SK-N-SH treated with all-trans-retinoic acid at 6 μM for 48 hours (cell line): ENCODE measurements around the gene PWWP2B.

ENCODE experiments used
- ATAC-seq: fragments of 200-7000 bp; cut with Tn5 transposase; 3 replicates; pipeline ENCODE4 v1.9.1; 2020; ENCODE audit warnings: mild to moderate bottlenecking, moderate library complexity
- ARNTL ChIP-seq: fragments of 450-650 bp; formaldehyde crosslinking; IDR thresholded peaks from 2 replicates; pipeline ENCODE4 v1.5.0; 2020; ENCODE audit warnings: low read depth, mild to moderate bottlenecking, moderate library complexity, borderline replicate concordance
- BACH2 ChIP-seq: fragments of 250-450 bp; sonication (Bioruptor Pico); IDR thresholded peaks from 2 replicates; pipeline ENCODE4 v1.9.0; 2021; ENCODE audit warnings: mild to moderate bottlenecking, borderline replicate concordance
- CREB5 ChIP-seq: fragments of 250-450 bp; sonication (Bioruptor Pico); IDR thresholded peaks from 2 replicates; pipeline ENCODE4 v1.5.1; 2020; ENCODE audit warnings: low read depth, mild to moderate bottlenecking, moderate library complexity
- CSDC2 ChIP-seq: fragments of 250-450 bp; sonication (Bioruptor Pico); IDR thresholded peaks from 2 replicates; pipeline ENCODE4 v1.5.0; 2020; ENCODE audit warnings: mild to moderate bottlenecking, moderate library complexity
- ESRRG ChIP-seq: fragments of 250-450 bp; sonication (Bioruptor Pico); IDR thresholded peaks from 2 replicates; pipeline ENCODE4 v1.6.1; 2021; ENCODE audit warnings: mild to moderate bottlenecking
- GLIS3 ChIP-seq: fragments of 250-450 bp; sonication (Bioruptor Pico); IDR thresholded peaks from 2 replicates; pipeline ENCODE4 v1.5.0; 2020; ENCODE audit warnings: mild to moderate bottlenecking, moderate library complexity
- ISL1 ChIP-seq: fragments of 250-450 bp; sonication (Bioruptor Pico); IDR thresholded peaks from 2 replicates; pipeline ENCODE4 v2.1.2; 2022; ENCODE audit warnings: mild to moderate bottlenecking, moderate library complexity
- PPARA ChIP-seq: fragments of 250-450 bp; sonication (Bioruptor Pico); IDR thresholded peaks from 2 replicates; pipeline ENCODE4 v1.5.0; 2020; ENCODE audit warnings: mild to moderate bottlenecking, borderline replicate concordance
- RARB ChIP-seq: fragments of 250-450 bp; sonication (Bioruptor Pico); IDR thresholded peaks from 2 replicates; pipeline ENCODE4 v1.8.0; 2021; ENCODE audit warnings: mild to moderate bottlenecking, moderate library complexity
- SNAI2 ChIP-seq: fragments of 250-450 bp; sonication (Bioruptor Pico); IDR thresholded peaks from 2 replicates; pipeline ENCODE4 v1.5.0; 2020; ENCODE audit warnings: mild to moderate bottlenecking, moderate library complexity
- TCF4 ChIP-seq: fragments of 250-450 bp; sonication (Bioruptor Pico); IDR thresholded peaks from 2 replicates; pipeline ENCODE4 v1.8.0; 2021; ENCODE audit warnings: mild to moderate bottlenecking, moderate library complexity, borderline replicate concordance
- TOX ChIP-seq: fragments of 250-450 bp; sonication (Bioruptor Pico); IDR thresholded peaks from 2 replicates; pipeline ENCODE4 v1.8.0; 2021; ENCODE audit warnings: mild to moderate bottlenecking, moderate library complexity, borderline replicate concordance
- ZC3H10 ChIP-seq: fragments of 250-450 bp; sonication (Bioruptor Pico); IDR thresholded peaks from 2 replicates; pipeline ENCODE4 v1.5.1; 2021; ENCODE audit warnings: mild to moderate bottlenecking, moderate library complexity
- ZFP3 ChIP-seq: fragments of 250-450 bp; sonication (Bioruptor Pico); IDR thresholded peaks from 2 replicates; pipeline ENCODE4 v1.5.0; 2020; ENCODE audit warnings: mild to moderate bottlenecking, moderate library complexity
- ZFP30 ChIP-seq: fragments of 450-650 bp; formaldehyde crosslinking; IDR thresholded peaks from 2 replicates; pipeline ENCODE4 v1.5.0; 2022; ENCODE audit warnings: mild to moderate bottlenecking, moderate library complexity
- ZNF565 ChIP-seq: fragments of 450-650 bp; formaldehyde crosslinking; conservative IDR thresholded peaks from 2 replicates; pipeline ENCODE4 v1.5.0; 2020; ENCODE audit warnings: low read depth, mild to moderate bottlenecking, moderate library complexity
- ZNF70 ChIP-seq: fragments of 450-650 bp; formaldehyde crosslinking; IDR thresholded peaks from 2 replicates; pipeline ENCODE4 v1.5.0; 2020; ENCODE audit warnings: mild to moderate bottlenecking, moderate library complexity
- ZNF8 ChIP-seq: fragments of 450-650 bp; formaldehyde crosslinking; IDR thresholded peaks from 2 replicates; pipeline ENCODE4 v1.5.0; 2020; ENCODE audit warnings: mild to moderate bottlenecking, moderate library complexity
- TF ChIP-seq, protein P1 (sequence below): fragments of 250-450 bp; sonication (Bioruptor Pico); IDR thresholded peaks from 2 replicates; pipeline ENCODE4 v1.8.0; 2020; ENCODE audit warnings: mild to moderate bottlenecking, moderate library complexity, borderline replicate concordance
- TF ChIP-seq, protein P2 (sequence below): fragments of 250-450 bp; sonication (Bioruptor Pico); IDR thresholded peaks from 2 replicates; pipeline ENCODE4 v1.8.0; 2021; ENCODE audit warnings: low read depth, mild to moderate bottlenecking, moderate library complexity, borderline replicate concordance
- TF ChIP-seq, protein P3 (sequence below): fragments of 250-450 bp; sonication (Bioruptor Pico); IDR thresholded peaks from 2 replicates; pipeline ENCODE4 v1.5.1; 2021; ENCODE audit warnings: mild to moderate bottlenecking, moderate library complexity
- TF ChIP-seq, protein P4 (sequence below): fragments of 250-450 bp; sonication (Bioruptor Pico); IDR thresholded peaks from 2 replicates; pipeline ENCODE4 v1.5.0; 2020; ENCODE audit warnings: mild to moderate bottlenecking, moderate library complexity

Gene PWWP2B

DNA sequence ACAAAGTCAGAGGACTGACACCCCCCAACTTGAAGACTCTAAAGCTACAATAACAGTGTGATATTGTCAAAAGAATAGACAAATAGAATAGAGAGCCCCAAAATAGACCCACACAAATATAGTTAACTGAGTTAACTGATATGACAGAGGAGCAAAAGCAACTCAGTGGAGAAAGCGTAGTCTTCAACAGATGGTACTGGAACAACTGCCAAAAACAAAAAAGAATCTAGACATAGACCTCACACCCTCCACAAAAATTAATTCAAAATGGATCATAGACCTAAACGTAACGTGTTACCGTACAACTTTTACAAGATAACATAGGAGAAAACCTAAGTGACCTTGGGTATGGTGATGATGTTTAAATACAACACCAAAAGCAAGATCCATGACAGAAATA, 28.6 kb upstream of the PWWP2B start:
- TF ChIP-seq, protein P1, sequence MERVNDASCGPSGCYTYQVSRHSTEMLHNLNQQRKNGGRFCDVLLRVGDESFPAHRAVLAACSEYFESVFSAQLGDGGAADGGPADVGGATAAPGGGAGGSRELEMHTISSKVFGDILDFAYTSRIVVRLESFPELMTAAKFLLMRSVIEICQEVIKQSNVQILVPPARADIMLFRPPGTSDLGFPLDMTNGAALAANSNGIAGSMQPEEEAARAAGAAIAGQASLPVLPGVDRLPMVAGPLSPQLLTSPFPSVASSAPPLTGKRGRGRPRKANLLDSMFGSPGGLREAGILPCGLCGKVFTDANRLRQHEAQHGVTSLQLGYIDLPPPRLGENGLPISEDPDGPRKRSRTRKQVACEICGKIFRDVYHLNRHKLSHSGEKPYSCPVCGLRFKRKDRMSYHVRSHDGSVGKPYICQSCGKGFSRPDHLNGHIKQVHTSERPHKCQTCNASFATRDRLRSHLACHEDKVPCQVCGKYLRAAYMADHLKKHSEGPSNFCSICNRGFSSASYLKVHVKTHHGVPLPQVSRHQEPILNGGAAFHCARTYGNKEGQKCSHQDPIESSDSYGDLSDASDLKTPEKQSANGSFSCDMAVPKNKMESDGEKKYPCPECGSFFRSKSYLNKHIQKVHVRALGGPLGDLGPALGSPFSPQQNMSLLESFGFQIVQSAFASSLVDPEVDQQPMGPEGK (CRISPR knock-in tag): no peak
- TF ChIP-seq, protein P2, sequence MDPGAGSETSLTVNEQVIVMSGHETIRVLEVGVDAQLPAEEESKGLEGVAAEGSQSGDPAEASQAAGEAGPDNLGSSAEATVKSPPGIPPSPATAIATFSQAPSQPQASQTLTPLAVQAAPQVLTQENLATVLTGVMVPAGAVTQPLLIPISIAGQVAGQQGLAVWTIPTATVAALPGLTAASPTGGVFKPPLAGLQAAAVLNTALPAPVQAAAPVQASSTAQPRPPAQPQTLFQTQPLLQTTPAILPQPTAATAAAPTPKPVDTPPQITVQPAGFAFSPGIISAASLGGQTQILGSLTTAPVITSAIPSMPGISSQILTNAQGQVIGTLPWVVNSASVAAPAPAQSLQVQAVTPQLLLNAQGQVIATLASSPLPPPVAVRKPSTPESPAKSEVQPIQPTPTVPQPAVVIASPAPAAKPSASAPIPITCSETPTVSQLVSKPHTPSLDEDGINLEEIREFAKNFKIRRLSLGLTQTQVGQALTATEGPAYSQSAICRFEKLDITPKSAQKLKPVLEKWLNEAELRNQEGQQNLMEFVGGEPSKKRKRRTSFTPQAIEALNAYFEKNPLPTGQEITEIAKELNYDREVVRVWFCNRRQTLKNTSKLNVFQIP (CRISPR knock-in tag): no peak
- TF ChIP-seq ZNF565 (CRISPR knock-in tag) (no peak), ISL1 (no peak), GLIS3 (CRISPR knock-in tag) (no peak), ZC3H10 (CRISPR knock-in tag) (no peak), BACH2 (CRISPR knock-in tag) (no peak), CREB5 (CRISPR knock-in tag) (no peak), RARB (CRISPR knock-in tag) (no peak), SNAI2 (no peak), ZNF70 (no peak), ZNF8 (CRISPR knock-in tag) (no peak), ZFP3 (CRISPR knock-in tag) (no peak), ZFP30 (no peak), PPARA (CRISPR knock-in tag) (no peak), ARNTL (CRISPR knock-in tag) (no peak), TCF4 (CRISPR knock-in tag) (no peak)
- TF ChIP-seq, protein P3, sequence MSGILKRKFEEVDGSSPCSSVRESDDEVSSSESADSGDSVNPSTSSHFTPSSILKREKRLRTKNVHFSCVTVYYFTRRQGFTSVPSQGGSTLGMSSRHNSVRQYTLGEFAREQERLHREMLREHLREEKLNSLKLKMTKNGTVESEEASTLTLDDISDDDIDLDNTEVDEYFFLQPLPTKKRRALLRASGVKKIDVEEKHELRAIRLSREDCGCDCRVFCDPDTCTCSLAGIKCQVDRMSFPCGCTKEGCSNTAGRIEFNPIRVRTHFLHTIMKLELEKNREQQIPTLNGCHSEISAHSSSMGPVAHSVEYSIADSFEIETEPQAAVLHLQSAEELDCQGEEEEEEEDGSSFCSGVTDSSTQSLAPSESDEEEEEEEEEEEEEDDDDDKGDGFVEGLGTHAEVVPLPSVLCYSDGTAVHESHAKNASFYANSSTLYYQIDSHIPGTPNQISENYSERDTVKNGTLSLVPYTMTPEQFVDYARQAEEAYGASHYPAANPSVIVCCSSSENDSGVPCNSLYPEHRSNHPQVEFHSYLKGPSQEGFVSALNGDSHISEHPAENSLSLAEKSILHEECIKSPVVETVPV (CRISPR knock-in tag): no peak
- no peak for ATAC-seq

DNA sequence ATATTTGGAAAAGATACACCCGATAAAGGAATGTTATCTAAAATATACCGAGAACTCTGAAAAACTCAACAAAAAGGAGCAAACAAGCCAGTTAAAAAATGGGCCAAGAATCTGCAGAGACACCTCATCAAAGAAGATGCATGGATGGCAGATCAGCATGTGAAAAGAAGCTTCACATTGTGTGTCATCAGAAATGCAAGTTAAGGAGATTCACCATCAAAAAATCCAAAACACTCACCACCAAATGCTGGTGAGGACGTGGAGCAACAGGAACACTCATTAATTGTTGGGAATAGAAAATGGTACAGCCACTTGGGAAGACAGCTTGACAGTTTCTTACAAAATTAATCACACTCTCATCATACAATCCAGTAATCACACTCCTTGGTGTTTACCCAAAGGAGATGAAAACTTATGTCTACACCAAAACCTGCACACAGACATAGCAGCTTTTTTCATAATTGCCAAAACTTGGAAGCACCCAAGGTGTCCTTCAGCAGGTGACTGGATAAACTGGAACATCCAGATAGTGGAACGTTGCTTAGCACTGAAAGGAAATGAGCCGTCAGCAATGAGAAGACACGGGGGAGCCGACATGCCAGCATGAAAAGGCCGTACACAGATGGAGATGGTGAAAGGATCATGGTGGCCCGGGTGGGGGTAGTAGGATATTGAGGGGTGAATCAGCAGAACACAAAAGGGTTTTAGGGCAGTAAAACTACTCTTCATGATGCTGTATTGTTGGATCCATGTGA, 27.9 kb upstream of the PWWP2B start:
- TF ChIP-seq ZFP30 (no peak), ESRRG (CRISPR knock-in tag) (no peak), ZNF565 (CRISPR knock-in tag) (no peak), GLIS3 (CRISPR knock-in tag) (no peak), ZC3H10 (CRISPR knock-in tag) (no peak)
- TF ChIP-seq, protein P1 (CRISPR knock-in tag): no peak
- no peak for ATAC-seq

- no peak for ATAC-seq
- TF ChIP-seq ARNTL (CRISPR knock-in tag): no peak
- TF ChIP-seq ZFP30: no peak
- no peak for TF ChIP-seq PPARA (CRISPR knock-in tag)
- TF ChIP-seq ISL1: no peak
- no peak for TF ChIP-seq SNAI2
- TF ChIP-seq, protein P2 (CRISPR knock-in tag): no peak
- no peak for TF ChIP-seq ZNF8 (CRISPR knock-in tag)
- TF ChIP-seq ZC3H10 (CRISPR knock-in tag): no peak
- TF ChIP-seq CSDC2 (CRISPR knock-in tag): no peak
- TF ChIP-seq TOX: no peak
- no peak for TF ChIP-seq ZNF70
- TF ChIP-seq, protein P4, sequence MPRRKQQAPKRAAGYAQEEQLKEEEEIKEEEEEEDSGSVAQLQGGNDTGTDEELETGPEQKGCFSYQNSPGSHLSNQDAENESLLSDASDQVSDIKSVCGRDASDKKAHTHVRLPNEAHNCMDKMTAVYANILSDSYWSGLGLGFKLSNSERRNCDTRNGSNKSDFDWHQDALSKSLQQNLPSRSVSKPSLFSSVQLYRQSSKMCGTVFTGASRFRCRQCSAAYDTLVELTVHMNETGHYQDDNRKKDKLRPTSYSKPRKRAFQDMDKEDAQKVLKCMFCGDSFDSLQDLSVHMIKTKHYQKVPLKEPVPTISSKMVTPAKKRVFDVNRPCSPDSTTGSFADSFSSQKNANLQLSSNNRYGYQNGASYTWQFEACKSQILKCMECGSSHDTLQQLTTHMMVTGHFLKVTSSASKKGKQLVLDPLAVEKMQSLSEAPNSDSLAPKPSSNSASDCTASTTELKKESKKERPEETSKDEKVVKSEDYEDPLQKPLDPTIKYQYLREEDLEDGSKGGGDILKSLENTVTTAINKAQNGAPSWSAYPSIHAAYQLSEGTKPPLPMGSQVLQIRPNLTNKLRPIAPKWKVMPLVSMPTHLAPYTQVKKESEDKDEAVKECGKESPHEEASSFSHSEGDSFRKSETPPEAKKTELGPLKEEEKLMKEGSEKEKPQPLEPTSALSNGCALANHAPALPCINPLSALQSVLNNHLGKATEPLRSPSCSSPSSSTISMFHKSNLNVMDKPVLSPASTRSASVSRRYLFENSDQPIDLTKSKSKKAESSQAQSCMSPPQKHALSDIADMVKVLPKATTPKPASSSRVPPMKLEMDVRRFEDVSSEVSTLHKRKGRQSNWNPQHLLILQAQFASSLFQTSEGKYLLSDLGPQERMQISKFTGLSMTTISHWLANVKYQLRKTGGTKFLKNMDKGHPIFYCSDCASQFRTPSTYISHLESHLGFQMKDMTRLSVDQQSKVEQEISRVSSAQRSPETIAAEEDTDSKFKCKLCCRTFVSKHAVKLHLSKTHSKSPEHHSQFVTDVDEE (CRISPR knock-in tag): no peak
Observed at GRCh38 chr10:132369636-132370185, 27.3 kb upstream of the PWWP2B start.
